GM13977 (cell line): ENCODE results near the gene OPTN.

Source experiments
- DNase-seq: peaks from one replicate; pipeline ENCODE4 v3.0.0; 2012; ENCODE audit warnings: low spot score
- CTCF ChIP-seq: IDR thresholded peaks from 2 replicates; pipeline ENCODE4 v1.5.1; 2012; ENCODE audit warnings: mild to moderate bottlenecking, control low read depth; ENCODE audit not compliant: insufficient read depth; ENCODE audit errors: extremely low read depth, missing control alignments
- in situ Hi-C: fragments of 300-500 bp; cut with MboI; formaldehyde crosslinking; loops from one replicate; pipeline ENCODE4 v1.12.0; 2022; ENCODE audit warnings: low sequenced_read_pairs, low pct_unique_long_range_greater_than_20kb, mixed read lengths, inconsistent platforms; ENCODE audit not compliant: unreplicated experiment

Gene OPTN

GRCh38 chr10:13106387-13107045 lies 6.6 kb downstream of the OPTN start:
- in situ Hi-C loops: no loop called here

GRCh38 chr10:13110908-13111307 lies 10.9 kb downstream of the OPTN start:
- in situ Hi-C loops: no loop called here
- TF ChIP-seq CTCF: no peak
- DNase-seq: no peak

More at GRCh38 chr10:13106387-13107045, 6.6 kb downstream of the OPTN start:
- TF ChIP-seq CTCF: no peak
- DNase-seq: no peak

GRCh38 chr10:13113544-13113943 lies 13.6 kb downstream of the OPTN start:
- TF ChIP-seq CTCF: no peak
- DNase-seq: no peak
- in situ Hi-C loops: no loop called here

- no peak for DNase-seq
- in situ Hi-C loops: no loop called here
- no peak for TF ChIP-seq CTCF
Observed at GRCh38 chr10:13115832-13116803, 16.2 kb downstream of the OPTN start.

GRCh38 chr10:13117841-13118783 lies 18.1 kb downstream of the OPTN start:
- in situ Hi-C loops: no loop called here
- no peak for TF ChIP-seq CTCF
- DNase-seq: no peak
